NCI-H2029 treated with DMSO at 0.1 percent for 48 hours (cell line): ENCODE data around the gene MRPS34.

ENCODE experiments used
- DNase-seq: peaks from one replicate; lab custom pipeline; 2025; lab: John Stamatoyannopoulos, UW

The MRPS34 gene

DNA sequence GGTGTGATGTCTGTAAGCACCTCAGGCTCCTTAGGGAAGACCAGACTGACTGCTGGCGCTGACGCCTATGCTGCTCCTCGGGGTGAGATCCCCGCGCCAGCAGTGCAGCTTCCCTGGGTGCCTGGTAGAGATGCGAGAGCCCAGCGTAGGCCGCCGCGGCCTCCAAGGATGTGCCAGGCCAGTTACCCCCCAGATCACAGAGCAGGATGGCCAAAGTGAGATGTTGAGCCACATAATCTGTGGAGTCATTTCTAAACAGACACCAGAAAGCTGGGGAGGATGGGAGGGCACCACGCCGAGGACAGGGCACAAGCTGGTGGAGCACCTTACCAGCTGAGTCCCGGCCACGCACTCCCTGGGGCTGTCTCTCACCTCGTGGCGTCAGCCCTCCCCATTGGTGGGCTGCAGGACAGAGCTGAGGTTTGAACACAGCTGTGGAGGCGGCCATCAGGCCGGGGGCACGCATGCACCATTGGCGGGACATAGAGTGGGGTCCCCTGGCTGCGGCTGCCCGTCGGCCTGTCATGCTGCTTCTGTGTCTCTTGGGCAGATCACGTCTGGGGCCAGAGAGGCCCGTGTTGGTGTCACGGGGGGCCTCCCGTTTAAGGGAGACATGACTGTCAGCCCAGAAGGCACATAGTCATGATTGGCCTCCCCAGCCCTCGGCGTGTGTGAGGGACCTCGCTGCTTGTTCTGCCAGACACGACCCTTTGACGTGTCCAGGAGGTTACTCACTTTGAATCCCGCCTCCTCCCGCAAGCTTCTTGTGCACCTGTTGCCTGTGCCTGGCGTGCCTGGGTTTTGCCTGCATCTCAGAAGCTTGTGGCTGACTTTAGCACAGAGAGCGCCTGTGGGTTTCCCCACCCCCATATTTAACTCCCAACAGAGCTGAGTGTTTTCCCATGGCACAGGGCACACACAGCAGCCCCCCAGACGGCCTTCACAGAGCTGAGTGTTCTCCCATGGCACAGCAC lies 45.0 kb downstream of the MRPS34 start:
- no peak for DNase-seq

DNA sequence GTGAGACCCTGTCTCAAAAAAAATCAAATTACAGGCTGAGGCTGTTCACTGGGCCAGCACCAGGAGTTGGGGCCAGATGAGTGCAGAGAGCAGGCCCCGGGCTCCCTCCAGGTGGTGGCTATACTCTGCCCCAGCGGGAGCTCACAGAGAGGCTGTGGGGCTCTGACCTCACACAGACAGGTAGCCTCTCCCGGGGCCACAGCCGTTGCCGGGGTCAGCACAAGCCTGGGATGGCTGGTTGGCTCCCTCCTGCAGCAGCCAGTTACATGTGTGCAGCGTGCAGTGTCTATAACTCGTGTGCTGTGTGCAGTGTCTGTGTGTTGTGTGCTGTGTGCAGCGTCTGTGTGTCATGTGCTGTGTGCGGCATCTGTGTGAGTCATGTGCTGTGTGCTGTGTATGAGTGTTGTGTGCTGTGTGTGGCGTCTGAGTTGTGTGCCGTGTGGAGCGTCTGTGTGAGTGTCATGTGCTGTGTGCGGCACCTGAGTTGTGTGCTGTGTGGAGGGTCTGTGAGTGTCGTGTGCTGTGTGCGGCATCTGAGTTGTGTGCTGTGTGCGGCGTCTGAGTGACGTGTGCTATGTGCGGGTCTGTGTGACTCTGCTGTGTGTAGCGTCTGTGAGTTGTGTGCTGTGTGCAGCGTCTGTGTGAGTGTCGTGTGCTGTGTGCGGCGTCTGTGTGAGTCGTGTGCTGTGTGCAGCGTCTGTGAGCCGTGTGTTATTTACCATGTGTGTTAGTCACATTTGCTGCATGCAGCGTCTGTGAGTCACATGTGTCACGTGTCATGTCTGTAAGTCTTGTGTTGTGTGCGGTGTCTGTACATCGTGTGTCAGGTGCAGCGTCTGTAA lies 46.1 kb downstream of the MRPS34 start:
- no peak for DNase-seq

DNA sequence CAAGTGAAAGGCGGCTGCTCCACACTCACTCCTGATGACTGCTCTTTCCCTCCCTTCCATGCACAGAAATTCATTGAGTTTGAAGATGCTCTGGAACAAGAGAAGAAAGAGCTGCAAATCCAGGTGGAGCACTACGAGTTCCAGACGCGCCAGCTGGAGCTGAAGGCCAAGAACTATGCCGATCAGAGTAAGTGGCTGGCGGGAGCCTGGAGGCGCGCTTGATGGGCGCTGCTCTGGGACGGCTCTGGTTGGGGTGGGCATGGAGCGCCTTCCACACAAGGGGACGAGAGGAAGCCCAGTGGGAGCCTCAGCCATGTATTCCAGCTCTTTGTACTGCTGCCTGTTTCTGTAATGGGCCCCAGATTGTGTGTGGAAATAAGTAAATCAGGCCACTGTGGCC lies 48.4 kb downstream of the MRPS34 start:
- DNase-seq: no peak

DNA sequence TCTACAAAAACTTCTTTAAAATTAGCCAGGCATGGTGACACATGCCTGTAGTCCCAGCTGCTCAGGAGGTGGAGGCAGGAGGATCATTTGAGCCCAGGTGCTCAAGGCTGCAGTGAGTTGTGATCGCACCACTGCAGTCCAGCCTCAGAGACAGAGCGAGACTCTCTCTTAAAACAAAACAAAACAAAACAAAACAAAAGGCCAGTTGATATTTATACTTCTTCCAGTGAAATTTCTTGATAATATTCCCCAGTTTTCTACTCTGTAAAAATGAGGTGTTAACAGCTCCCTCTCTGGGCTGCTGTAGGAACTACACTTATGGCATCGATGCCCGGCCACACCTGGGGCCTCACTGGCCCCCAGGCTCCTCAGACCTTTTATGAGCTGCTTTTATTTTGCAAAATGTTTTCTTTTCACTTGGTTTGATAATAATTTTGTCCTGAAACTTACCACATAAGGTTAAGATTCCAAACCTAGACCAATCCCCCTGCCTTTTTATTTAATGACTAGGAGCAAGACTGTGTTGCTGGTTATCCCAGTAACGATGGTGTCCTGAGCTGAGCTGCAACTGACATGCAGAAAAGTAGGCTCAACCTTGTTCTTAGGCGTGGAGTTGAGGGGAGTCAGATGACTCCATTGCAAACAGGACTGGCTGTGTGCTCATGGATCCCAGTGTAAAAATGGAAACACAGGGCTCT lies 49.3 kb downstream of the MRPS34 start:
- DNase-seq: no peak
